ENCODE data around the gene KLHL1.

KLHL1 gene

DNA sequence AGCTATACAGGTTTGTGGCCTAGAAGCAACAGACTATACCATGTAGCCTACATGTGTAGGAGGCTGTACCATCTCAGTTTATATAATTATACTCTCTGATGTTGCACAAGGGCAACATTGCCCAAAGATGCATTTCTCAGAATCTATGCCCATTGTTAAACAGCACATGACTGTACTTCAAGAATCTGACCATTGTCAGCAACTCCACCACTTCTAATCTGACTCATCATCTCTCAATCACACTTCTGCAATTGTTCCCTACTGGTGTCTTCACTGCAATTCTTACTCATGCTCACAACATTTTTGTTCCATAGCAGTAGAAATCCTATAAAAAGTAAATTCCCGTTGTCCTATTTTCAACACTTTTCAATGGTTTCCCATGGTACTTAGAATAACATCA lies 64.6 kb downstream of the KLHL1 start:
- Mint-ChIP-seq H3K9me3 (peaks cover 18% of the 10 kb centered on the region), H3K27ac (no peak overlapping the region), H3K27me3 (no peaks in the 10 kb centered on the region), H3K4me3 (no peak overlapping the region), H3K36me3 (ENCODE audit: low read depth) (no peaks in the 10 kb centered on the region), H3K4me1 (ENCODE audit: low read depth) (no peaks in the 10 kb centered on the region)

DNA sequence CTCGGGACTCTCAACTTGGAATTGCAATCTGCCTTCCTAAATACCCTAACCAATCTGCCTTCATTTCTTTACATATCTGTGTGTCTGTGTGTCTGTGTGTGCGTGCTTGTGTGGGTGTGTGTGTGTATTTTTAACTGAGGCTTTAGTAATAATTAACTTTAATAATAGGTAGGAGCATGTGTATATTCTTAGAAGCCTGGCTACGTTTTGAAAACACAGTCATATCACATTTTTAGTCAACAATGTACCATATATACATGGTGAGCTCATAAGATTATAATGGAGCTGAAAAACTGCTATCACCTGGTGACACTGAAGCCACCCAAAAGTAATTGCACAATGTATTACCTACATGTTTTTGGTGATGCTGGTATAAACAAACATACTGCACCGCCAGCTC lies 66.1 kb downstream of the KLHL1 start:
- Mint-ChIP-seq H3K4me3 (no peak overlapping the region), H3K4me1 (ENCODE audit: low read depth) (no peaks in the 10 kb centered on the region), H3K27me3 (no peaks in the 10 kb centered on the region), H3K9me3 (peaks cover 14% of the 10 kb centered on the region), H3K27ac (no peak overlapping the region), H3K36me3 (ENCODE audit: low read depth) (no peaks in the 10 kb centered on the region)

DNA sequence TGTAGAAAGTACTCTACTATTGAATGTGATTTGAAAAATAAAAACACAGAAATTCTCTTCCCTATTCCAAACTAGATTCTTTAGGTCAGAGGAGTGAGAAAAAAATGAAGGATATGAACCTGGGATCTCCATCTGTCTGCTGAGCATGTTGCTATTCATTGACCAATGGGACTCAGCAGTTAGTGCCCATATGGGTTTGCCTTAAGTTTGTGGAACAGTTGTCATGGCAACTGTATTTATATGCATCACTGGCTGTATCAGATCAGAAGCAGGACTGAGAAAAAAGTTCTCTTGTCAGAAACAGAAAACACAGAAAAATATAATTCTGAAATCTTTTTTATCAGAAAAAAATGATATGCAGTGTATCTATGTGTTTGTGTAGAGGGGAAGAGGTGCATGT lies 74.0 kb downstream of the KLHL1 start:
- Mint-ChIP-seq H3K4me1 (ENCODE audit: low read depth) (no peaks in the 10 kb centered on the region), H3K4me3 (no peak overlapping the region), H3K9me3 (peaks cover 12% of the 10 kb centered on the region), H3K27ac (no peak overlapping the region), H3K27me3 (no peaks in the 10 kb centered on the region), H3K36me3 (ENCODE audit: low read depth) (no peaks in the 10 kb centered on the region)

DNA sequence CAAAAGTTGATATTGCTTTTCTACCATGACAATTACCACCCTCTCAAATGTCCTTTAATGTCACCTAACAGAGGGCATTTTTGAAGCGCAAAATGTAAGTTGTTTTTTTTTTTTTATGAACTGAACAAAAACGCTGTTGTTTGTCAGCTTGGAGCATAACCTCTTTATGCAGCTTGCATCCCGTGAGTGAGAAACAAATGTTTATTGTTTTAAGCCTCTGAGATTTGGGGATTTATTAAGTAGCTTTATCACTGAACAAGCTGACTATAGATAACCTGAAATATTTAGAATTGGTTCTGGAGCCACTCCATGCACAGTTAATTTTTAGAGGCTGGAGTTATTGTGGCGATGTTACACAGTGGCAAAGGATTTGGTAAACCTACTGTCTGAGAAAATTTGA lies 80.7 kb downstream of the KLHL1 start:
- no peaks in the 10 kb centered on the region for H3K4me1 Mint-ChIP-seq (ENCODE audit: low read depth)
- H3K36me3 Mint-ChIP-seq (ENCODE audit: low read depth) = no peaks in the 10 kb centered on the region
- H3K27me3 Mint-ChIP-seq = no peaks in the 10 kb centered on the region
- H3K27ac Mint-ChIP-seq = no peak overlapping the region
- peaks cover 12% of the 10 kb centered on the region for H3K9me3 Mint-ChIP-seq
- H3K4me3 Mint-ChIP-seq = no peak overlapping the region

DNA sequence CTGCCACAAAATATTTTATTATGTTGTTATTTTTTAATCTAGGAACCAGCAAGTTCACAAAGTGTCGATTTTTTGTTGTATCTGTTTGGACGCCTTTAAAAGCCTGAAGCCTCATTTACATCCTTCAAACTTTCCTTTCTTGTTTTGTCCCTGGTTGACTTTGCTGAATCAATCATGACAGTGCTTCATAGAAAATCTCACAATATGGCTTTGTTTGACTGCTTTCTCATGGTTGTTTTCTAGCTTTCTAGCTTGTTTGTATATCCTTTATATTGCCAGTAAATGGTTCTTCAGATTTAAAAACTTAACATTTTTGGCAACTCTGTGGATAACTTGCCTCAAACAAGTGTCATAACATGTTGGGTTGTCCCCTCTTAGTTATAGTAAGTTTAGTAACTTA lies 84.7 kb downstream of the KLHL1 start:
- H3K27me3 Mint-ChIP-seq = no peaks in the 10 kb centered on the region
- no peak overlapping the region for H3K27ac Mint-ChIP-seq
- no peaks in the 10 kb centered on the region for H3K36me3 Mint-ChIP-seq (ENCODE audit: low read depth)
- H3K4me3 Mint-ChIP-seq = no peak overlapping the region
- no peaks in the 10 kb centered on the region for H3K4me1 Mint-ChIP-seq (ENCODE audit: low read depth)
- H3K9me3 Mint-ChIP-seq = peaks cover 9% of the 10 kb centered on the region

DNA sequence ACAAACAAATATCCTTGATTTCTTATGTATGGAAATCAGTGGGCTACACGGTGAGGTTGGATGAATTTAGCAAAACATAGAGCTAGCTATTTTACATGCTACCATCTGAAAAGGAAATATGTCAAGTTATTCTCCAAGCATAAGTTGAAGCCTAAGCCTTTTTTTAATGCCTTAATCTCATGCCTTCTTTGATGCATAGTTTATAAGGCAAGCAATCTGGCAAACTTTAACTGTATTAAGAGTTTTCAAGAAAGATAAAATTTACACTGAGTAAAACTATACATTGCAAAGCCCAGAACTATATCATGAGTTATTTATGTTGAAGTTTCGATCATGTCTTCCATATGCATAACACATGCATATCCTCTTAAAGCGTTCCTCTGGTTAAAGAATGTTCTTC lies 85.6 kb downstream of the KLHL1 start:
- no peak overlapping the region for H3K4me3 Mint-ChIP-seq
- H3K27ac Mint-ChIP-seq = no peak overlapping the region

DNA sequence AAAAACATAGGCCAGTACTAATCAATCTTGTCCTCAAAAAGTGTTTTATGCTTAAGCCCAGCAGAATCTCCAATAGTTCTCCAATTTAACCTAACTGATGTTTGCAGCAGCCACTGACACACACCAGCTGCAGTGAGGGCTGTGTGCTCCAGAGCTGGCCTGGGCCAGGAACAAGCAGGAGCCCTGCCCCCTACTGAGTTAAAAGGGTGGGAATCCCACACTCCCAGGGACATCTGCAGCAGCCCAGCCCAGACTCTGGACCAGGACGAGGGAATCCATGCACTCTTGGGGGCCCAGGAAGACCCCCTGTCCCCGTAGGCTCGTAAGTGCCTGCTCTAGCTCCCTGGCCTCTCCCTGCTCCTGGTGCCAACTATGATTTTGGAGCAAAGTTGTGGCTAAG lies 92.1 kb downstream of the KLHL1 start:
- Mint-ChIP-seq H3K4me1 (ENCODE audit: low read depth) (no peaks in the 10 kb centered on the region), H3K27me3 (no peaks in the 10 kb centered on the region), H3K27ac (no peak overlapping the region), H3K36me3 (ENCODE audit: low read depth) (no peaks in the 10 kb centered on the region), H3K4me3 (no peak overlapping the region), H3K9me3 (peaks cover 11% of the 10 kb centered on the region)

More for the DNA sequence above, 85.6 kb downstream of the KLHL1 start:
- H3K36me3 Mint-ChIP-seq (ENCODE audit: low read depth) = no peaks in the 10 kb centered on the region
- peaks cover 9% of the 10 kb centered on the region for H3K9me3 Mint-ChIP-seq
- H3K4me1 Mint-ChIP-seq (ENCODE audit: low read depth) = no peaks in the 10 kb centered on the region
- no peaks in the 10 kb centered on the region for H3K27me3 Mint-ChIP-seq

DNA sequence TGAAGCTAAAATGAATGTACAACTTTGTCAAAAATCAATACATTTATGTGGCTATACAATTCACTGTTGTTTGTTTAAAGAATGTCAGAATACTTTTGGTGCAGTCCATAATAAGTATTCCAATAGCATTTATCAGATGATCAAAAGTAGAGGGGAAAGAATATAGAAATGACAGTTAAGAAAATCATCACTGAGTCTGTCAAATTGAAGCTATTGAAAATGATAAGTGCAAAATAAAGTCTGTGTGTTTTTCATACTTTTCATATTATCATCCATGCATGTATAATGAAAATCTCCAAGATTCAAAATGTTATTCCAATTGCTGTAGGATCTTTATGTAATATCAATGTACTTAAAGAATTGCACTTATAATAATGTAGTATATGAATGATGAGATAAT lies 93.9 kb downstream of the KLHL1 start:
- H3K9me3 Mint-ChIP-seq = peaks cover 19% of the 10 kb centered on the region
- no peaks in the 10 kb centered on the region for H3K4me1 Mint-ChIP-seq (ENCODE audit: low read depth)
- no peaks in the 10 kb centered on the region for H3K36me3 Mint-ChIP-seq (ENCODE audit: low read depth)
- no peaks in the 10 kb centered on the region for H3K27me3 Mint-ChIP-seq
- no peak overlapping the region for H3K4me3 Mint-ChIP-seq
- no peak overlapping the region for H3K27ac Mint-ChIP-seq

DNA sequence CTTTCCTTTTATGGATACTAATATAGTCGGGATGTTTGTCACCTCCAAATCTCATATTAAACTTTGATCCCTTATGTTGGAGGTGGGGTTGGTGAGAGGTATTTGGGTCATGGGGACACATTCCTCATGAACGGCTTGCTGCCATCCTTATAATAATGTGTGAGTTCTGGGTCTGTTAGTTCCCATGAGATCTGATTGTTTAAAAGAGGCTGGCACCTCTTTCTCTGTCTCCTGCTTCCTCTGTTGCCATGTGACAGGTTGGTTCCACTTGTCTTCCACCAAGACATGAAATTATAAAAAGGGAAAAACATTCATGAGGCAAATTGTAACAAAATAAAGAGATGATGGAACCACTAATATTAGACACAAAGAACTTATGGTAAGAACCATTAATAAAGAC lies 108.4 kb downstream of the KLHL1 start:
- H3K4me3 Mint-ChIP-seq = no peak overlapping the region
- H3K27ac Mint-ChIP-seq = no peak overlapping the region
- H3K4me1 Mint-ChIP-seq (ENCODE audit: low read depth) = no peaks in the 10 kb centered on the region
- H3K27me3 Mint-ChIP-seq = no peaks in the 10 kb centered on the region
- no peaks in the 10 kb centered on the region for H3K9me3 Mint-ChIP-seq
- H3K36me3 Mint-ChIP-seq (ENCODE audit: low read depth) = no peaks in the 10 kb centered on the region

DNA sequence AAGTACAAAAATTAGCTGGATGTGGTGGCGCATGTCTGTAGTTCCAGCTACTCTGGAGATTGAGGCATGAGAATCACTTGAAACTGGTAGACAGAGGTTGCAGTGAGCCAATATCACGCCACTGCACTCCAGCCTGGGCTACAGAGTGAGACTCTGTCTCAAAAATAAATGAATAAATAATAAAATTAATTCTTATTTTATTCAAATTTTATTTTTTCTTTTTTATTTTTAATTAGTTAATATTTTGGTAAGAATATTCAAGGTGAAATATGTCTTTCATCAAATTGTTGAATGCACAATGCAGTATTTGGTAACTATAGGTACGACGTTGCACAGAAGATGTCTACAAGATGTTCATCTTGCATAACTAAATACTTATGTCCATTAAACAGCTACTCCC lies 111.2 kb downstream of the KLHL1 start:
- H3K4me1 Mint-ChIP-seq (ENCODE audit: low read depth) = no peaks in the 10 kb centered on the region
- no peak overlapping the region for H3K4me3 Mint-ChIP-seq
- H3K36me3 Mint-ChIP-seq (ENCODE audit: low read depth) = no peaks in the 10 kb centered on the region
- H3K27ac Mint-ChIP-seq = no peak overlapping the region
- no peaks in the 10 kb centered on the region for H3K27me3 Mint-ChIP-seq
- H3K9me3 Mint-ChIP-seq = no peaks in the 10 kb centered on the region

DNA sequence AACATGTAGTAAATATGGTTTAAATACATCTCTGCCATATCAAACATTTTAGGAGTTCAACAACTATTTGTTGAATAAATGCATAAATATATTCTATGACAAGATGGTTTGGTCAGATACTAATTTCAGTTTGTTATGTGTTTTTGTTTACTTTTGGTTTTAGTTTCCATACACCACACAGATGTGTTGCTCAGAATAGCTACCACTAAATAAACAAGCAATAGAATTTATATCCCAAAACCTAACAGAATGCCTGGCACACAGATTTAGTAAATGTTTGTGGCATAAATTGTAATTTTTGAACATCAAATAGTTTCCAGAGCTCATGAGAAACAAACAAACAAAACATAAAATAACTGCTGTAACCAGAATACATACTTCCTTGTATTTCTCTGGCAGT lies 127.5 kb downstream of the KLHL1 start:
- Mint-ChIP-seq H3K36me3 (ENCODE audit: low read depth) (no peaks in the 10 kb centered on the region), H3K4me3 (no peak overlapping the region), H3K4me1 (ENCODE audit: low read depth) (no peaks in the 10 kb centered on the region), H3K27ac (no peak overlapping the region), H3K9me3 (no peaks in the 10 kb centered on the region), H3K27me3 (no peaks in the 10 kb centered on the region)

DNA sequence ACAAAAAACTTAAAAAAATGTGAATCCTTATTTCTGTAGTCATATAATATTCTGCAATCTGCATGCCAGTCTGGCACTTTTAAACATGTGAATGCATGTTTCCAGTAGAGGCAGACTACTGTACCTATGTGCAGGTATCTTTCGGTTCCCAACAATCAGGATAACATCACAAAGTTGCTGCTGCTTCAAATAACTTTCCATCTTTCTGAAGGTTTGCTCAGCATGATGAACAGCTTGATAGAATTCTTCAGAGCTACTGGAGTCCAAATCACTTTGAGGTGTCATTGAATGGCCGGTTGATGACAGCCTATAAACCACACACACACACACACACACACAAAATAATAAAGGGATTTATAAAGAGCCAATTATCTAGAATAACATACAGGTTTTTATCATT lies 132.8 kb downstream of the KLHL1 start:
- H3K27ac Mint-ChIP-seq = no peak overlapping the region
- H3K36me3 Mint-ChIP-seq (ENCODE audit: low read depth) = no peaks in the 10 kb centered on the region
- H3K4me1 Mint-ChIP-seq (ENCODE audit: low read depth) = no peaks in the 10 kb centered on the region
- H3K4me3 Mint-ChIP-seq = no peak overlapping the region
- H3K27me3 Mint-ChIP-seq = no peaks in the 10 kb centered on the region
- no peaks in the 10 kb centered on the region for H3K9me3 Mint-ChIP-seq

DNA sequence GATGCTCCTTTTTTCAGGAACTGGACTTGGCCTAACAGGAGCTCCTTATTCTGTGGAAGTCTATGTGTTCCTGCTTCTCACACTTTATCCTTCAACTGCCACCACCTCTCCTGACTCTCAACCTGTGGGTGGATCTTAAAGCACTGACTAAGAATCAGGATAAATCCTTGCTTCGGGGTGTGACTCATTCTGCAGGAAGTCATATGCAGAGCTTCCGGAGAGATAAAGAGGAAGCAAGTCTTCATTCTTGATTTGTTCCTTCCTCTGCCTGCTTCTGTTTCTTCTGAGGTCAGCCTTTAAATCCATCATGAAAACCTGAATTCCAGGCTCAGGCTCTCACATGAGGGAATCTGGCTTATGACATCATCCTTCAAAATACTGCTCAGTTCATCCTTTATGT lies 137.7 kb downstream of the KLHL1 start:
- H3K4me1 Mint-ChIP-seq (ENCODE audit: low read depth) = no peaks in the 10 kb centered on the region
- peaks cover 11% of the 10 kb centered on the region for H3K9me3 Mint-ChIP-seq
- H3K4me3 Mint-ChIP-seq = no peak overlapping the region
- no peak overlapping the region for H3K27ac Mint-ChIP-seq
- H3K36me3 Mint-ChIP-seq (ENCODE audit: low read depth) = no peaks in the 10 kb centered on the region
- no peaks in the 10 kb centered on the region for H3K27me3 Mint-ChIP-seq

DNA sequence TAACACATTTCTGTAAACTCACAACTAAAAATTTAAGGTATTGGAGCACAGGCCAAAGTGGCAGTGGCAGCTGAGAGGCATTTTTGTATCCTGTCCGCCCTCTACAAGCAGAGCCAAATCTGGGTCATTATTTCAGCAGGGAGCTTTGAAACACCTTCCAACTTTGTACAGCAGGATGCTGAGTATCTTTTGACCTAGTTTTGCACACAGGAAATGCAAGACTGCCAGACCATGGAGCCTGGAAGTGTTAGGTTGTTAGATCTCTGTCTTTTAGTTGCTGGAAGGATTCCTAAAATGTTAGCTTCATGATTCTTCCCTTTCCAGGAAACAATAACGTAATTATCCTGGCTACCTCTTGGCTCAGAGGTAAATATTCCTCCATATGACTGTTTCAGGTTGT lies 149.2 kb downstream of the KLHL1 start:
- H3K4me1 Mint-ChIP-seq (ENCODE audit: low read depth) = no peaks in the 10 kb centered on the region
- H3K36me3 Mint-ChIP-seq (ENCODE audit: low read depth) = no peaks in the 10 kb centered on the region
- no peak overlapping the region for H3K4me3 Mint-ChIP-seq
- no peak overlapping the region for H3K27ac Mint-ChIP-seq
- peaks cover 3% of the 10 kb centered on the region for H3K9me3 Mint-ChIP-seq
- no peaks in the 10 kb centered on the region for H3K27me3 Mint-ChIP-seq

DNA sequence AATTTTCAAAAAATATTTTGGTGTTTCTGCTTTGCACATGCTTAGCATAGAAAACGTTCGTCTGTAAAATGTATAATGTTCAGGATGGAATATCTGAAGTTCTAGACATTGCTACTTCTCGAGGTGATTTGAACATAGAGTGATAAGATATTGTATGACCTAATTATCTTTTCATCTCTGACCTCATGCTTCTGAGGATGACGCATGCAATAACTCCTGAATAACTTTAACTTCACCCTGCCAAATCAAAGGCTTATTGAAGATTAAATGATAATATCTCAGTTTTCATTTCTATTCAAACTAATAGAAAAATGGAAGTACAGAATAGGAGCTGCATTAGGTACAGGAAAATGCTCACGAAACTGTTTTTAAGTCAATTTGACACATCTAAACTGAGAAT lies 151.4 kb downstream of the KLHL1 start:
- H3K27ac Mint-ChIP-seq = no peak overlapping the region
- H3K27me3 Mint-ChIP-seq = no peaks in the 10 kb centered on the region
- H3K9me3 Mint-ChIP-seq = peaks cover 4% of the 10 kb centered on the region
- H3K36me3 Mint-ChIP-seq (ENCODE audit: low read depth) = no peaks in the 10 kb centered on the region
- H3K4me3 Mint-ChIP-seq = no peak overlapping the region
- no peaks in the 10 kb centered on the region for H3K4me1 Mint-ChIP-seq (ENCODE audit: low read depth)

DNA sequence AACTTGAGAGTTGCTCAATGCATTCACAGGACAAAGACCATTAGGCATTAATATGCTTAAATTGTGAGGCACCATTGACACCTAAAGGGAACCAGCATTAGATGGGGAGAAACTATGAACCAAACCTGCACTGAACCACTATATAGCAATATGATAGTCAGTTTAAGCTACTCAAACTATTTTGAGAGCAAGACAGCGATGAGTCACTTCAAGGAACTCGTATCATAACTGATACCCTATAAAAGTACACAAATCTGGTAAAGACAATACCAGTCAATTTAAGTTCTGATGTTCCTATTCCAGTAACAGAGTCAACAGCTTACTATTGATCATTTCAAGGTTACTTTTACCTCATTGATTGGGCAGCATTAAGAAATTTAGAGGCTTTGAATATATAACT lies 151.9 kb downstream of the KLHL1 start:
- peaks cover 9% of the 10 kb centered on the region for H3K9me3 Mint-ChIP-seq
- H3K4me3 Mint-ChIP-seq = no peak overlapping the region
- no peaks in the 10 kb centered on the region for H3K36me3 Mint-ChIP-seq (ENCODE audit: low read depth)
- no peaks in the 10 kb centered on the region for H3K27me3 Mint-ChIP-seq
- H3K27ac Mint-ChIP-seq = no peak overlapping the region
- no peaks in the 10 kb centered on the region for H3K4me1 Mint-ChIP-seq (ENCODE audit: low read depth)

DNA sequence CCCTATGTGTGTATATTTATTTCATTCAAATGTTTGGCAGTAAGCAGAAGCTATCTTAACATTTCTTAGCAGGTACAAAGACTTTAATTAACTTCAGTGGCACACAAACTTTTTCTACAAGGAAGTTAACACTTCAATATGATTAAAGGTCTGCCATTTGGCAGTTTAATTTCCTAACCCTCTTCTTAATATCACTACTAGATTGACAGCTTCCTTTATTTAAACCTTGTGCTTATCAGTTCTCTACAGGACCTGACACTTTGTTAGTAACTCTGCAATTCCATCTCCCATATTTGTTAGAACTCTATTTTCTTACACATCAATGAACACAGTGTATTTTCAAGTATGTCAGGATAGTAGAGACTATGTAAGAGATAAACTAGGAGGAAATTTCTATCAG lies 153.0 kb downstream of the KLHL1 start:
- no peaks in the 10 kb centered on the region for H3K27me3 Mint-ChIP-seq
- no peaks in the 10 kb centered on the region for H3K36me3 Mint-ChIP-seq (ENCODE audit: low read depth)
- H3K9me3 Mint-ChIP-seq = peaks cover 9% of the 10 kb centered on the region
- no peak overlapping the region for H3K27ac Mint-ChIP-seq
- H3K4me3 Mint-ChIP-seq = no peak overlapping the region
- H3K4me1 Mint-ChIP-seq (ENCODE audit: low read depth) = no peaks in the 10 kb centered on the region

Data from stimulated activated naive CD8-positive, alpha-beta T cell treated with anti-CD3 and anti-CD28 coated beads, Interleukin-15, Interleukin-2, amounts not matched to agents 100 ng/mL and 50 ng/mL, for 24 hours (primary cell).